ENCODE data around the gene LHFPL6. TPM values are rescaled to one million over a fixed set of nuclear protein-coding genes. Genes with fewer than 3 reads are reported as not detected.

LHFPL6 gene
- total RNA-seq, 2 experiments from 2014 or later = 0.14 TPM; not detected in 1

- Mint-ChIP-seq H3K4me3 (no peak overlapping the region), H3K36me3 (no peaks in the 10 kb centered on the region), H3K4me1 (no peaks in the 10 kb centered on the region), H3K9me3 (no peaks in the 10 kb centered on the region), H3K27ac (no peak overlapping the region), H3K27me3 (peaks cover 3% of the 10 kb centered on the region)
- POLR2A ChIA-PET = no interaction called here
- no peak for DNase-seq
- no peak for ATAC-seq (ENCODE audit: low read depth)
Observed at GRCh38 chr13:39377699-39378098, 225.3 kb downstream of the LHFPL6 start.

- H3K27ac Mint-ChIP-seq = no peak overlapping the region
- H3K4me1 Mint-ChIP-seq = no peaks in the 10 kb centered on the region
- no peak for ATAC-seq (ENCODE audit: low read depth)
- POLR2A ChIA-PET = no interaction called here
- no peak overlapping the region for H3K4me3 Mint-ChIP-seq
- DNase-seq = no peak
- H3K27me3 Mint-ChIP-seq = peaks cover 3% of the 10 kb centered on the region
- no peaks in the 10 kb centered on the region for H3K9me3 Mint-ChIP-seq
- H3K36me3 Mint-ChIP-seq = no peaks in the 10 kb centered on the region
Observed at GRCh38 chr13:39376076-39376475, 226.9 kb downstream of the LHFPL6 start.

GRCh38 chr13:39375601-39376000 is 227.4 kb downstream of the LHFPL6 start:
- no peaks in the 10 kb centered on the region for H3K36me3 Mint-ChIP-seq
- no peak for DNase-seq
- ATAC-seq (ENCODE audit: low read depth) = no peak
- POLR2A ChIA-PET = no interaction called here
- H3K4me3 Mint-ChIP-seq = no peak overlapping the region
- H3K4me1 Mint-ChIP-seq = no peaks in the 10 kb centered on the region
- no peak overlapping the region for H3K27ac Mint-ChIP-seq
- H3K9me3 Mint-ChIP-seq = no peaks in the 10 kb centered on the region
- H3K27me3 Mint-ChIP-seq = peaks cover 3% of the 10 kb centered on the region

- Mint-ChIP-seq H3K9me3 (no peaks in the 10 kb centered on the region), H3K4me1 (no peaks in the 10 kb centered on the region), H3K27ac (no peak overlapping the region), H3K27me3 (peaks cover 3% of the 10 kb centered on the region), H3K4me3 (no peak overlapping the region), H3K36me3 (no peaks in the 10 kb centered on the region)
- no peak for ATAC-seq (ENCODE audit: low read depth)
- DNase-seq = no peak
- POLR2A ChIA-PET = no interaction called here
Observed at GRCh38 chr13:39374741-39375189, 228.2 kb downstream of the LHFPL6 start.

- Mint-ChIP-seq H3K4me1 (no peaks in the 10 kb centered on the region), H3K4me3 (no peak overlapping the region), H3K27ac (no peak overlapping the region), H3K27me3 (peaks cover 3% of the 10 kb centered on the region), H3K36me3 (no peaks in the 10 kb centered on the region), H3K9me3 (no peaks in the 10 kb centered on the region)
- POLR2A ChIA-PET = no interaction called here
- ATAC-seq (ENCODE audit: low read depth) (no peak), DNase-seq (no peak)
Observed at GRCh38 chr13:39373145-39373544, 229.8 kb downstream of the LHFPL6 start.

- POLR2A ChIA-PET = no interaction called here
- no peak overlapping the region for H3K27ac Mint-ChIP-seq
- no peak overlapping the region for H3K4me3 Mint-ChIP-seq
- H3K36me3 Mint-ChIP-seq = no peaks in the 10 kb centered on the region
- no peaks in the 10 kb centered on the region for H3K9me3 Mint-ChIP-seq
- ATAC-seq (ENCODE audit: low read depth) (no peak), DNase-seq (no peak)
- no peaks in the 10 kb centered on the region for H3K4me1 Mint-ChIP-seq
- H3K27me3 Mint-ChIP-seq = no peaks in the 10 kb centered on the region
Observed at GRCh38 chr13:39371706-39372105, 231.3 kb downstream of the LHFPL6 start.

- POLR2A ChIA-PET = no interaction called here
- Mint-ChIP-seq H3K36me3 (no peaks in the 10 kb centered on the region), H3K27ac (no peak overlapping the region), H3K4me3 (no peak overlapping the region), H3K9me3 (no peaks in the 10 kb centered on the region), H3K4me1 (no peaks in the 10 kb centered on the region), H3K27me3 (no peaks in the 10 kb centered on the region)
- DNase-seq = no peak
- ATAC-seq (ENCODE audit: low read depth) = no peak
Observed at GRCh38 chr13:39370554-39370953, 232.4 kb downstream of the LHFPL6 start.

GRCh38 chr13:39370048-39370447 is 232.9 kb downstream of the LHFPL6 start:
- Mint-ChIP-seq H3K4me1 (no peaks in the 10 kb centered on the region), H3K27ac (no peak overlapping the region), H3K27me3 (no peaks in the 10 kb centered on the region), H3K4me3 (no peak overlapping the region), H3K9me3 (no peaks in the 10 kb centered on the region), H3K36me3 (no peaks in the 10 kb centered on the region)
- POLR2A ChIA-PET = no interaction called here
- DNase-seq (no peak), ATAC-seq (ENCODE audit: low read depth) (no peak)

GRCh38 chr13:39369161-39369890 is 233.7 kb downstream of the LHFPL6 start:
- no peak for DNase-seq
- ATAC-seq (ENCODE audit: low read depth) = no peak
- Mint-ChIP-seq H3K36me3 (no peaks in the 10 kb centered on the region), H3K27ac (no peak overlapping the region), H3K27me3 (no peaks in the 10 kb centered on the region), H3K4me3 (no peak overlapping the region), H3K4me1 (no peaks in the 10 kb centered on the region), H3K9me3 (no peaks in the 10 kb centered on the region)
- POLR2A ChIA-PET = no interaction called here

GRCh38 chr13:39365879-39366278 is 237.1 kb downstream of the LHFPL6 start:
- Mint-ChIP-seq H3K9me3 (no peaks in the 10 kb centered on the region), H3K27ac (no peak overlapping the region), H3K4me3 (no peak overlapping the region), H3K36me3 (no peaks in the 10 kb centered on the region), H3K4me1 (no peaks in the 10 kb centered on the region), H3K27me3 (no peaks in the 10 kb centered on the region)
- POLR2A ChIA-PET = no interaction called here
- no peak for DNase-seq
- ATAC-seq (ENCODE audit: low read depth) = no peak

GRCh38 chr13:39364947-39365468 is 238.0 kb downstream of the LHFPL6 start:
- H3K27ac Mint-ChIP-seq = no peak overlapping the region
- no peak for ATAC-seq (ENCODE audit: low read depth)
- POLR2A ChIA-PET = no interaction called here
- no peak overlapping the region for H3K4me3 Mint-ChIP-seq
- H3K9me3 Mint-ChIP-seq = no peaks in the 10 kb centered on the region
- no peaks in the 10 kb centered on the region for H3K27me3 Mint-ChIP-seq
- no peaks in the 10 kb centered on the region for H3K36me3 Mint-ChIP-seq
- no peaks in the 10 kb centered on the region for H3K4me1 Mint-ChIP-seq
- no peak for DNase-seq

- H3K4me1 Mint-ChIP-seq = no peaks in the 10 kb centered on the region
- H3K27me3 Mint-ChIP-seq = no peaks in the 10 kb centered on the region
- ATAC-seq (ENCODE audit: low read depth) (no peak), DNase-seq (no peak)
- POLR2A ChIA-PET = no interaction called here
- H3K9me3 Mint-ChIP-seq = no peaks in the 10 kb centered on the region
- no peak overlapping the region for H3K27ac Mint-ChIP-seq
- no peak overlapping the region for H3K4me3 Mint-ChIP-seq
- no peaks in the 10 kb centered on the region for H3K36me3 Mint-ChIP-seq
Observed at GRCh38 chr13:39363382-39363772, 239.6 kb downstream of the LHFPL6 start.

- Mint-ChIP-seq H3K27ac (no peak overlapping the region), H3K9me3 (no peaks in the 10 kb centered on the region), H3K27me3 (no peaks in the 10 kb centered on the region), H3K36me3 (no peaks in the 10 kb centered on the region), H3K4me3 (no peak overlapping the region), H3K4me1 (no peaks in the 10 kb centered on the region)
- ATAC-seq (ENCODE audit: low read depth) (no peak), DNase-seq (no peak)
- POLR2A ChIA-PET = no interaction called here
Observed at GRCh38 chr13:39362652-39363381, 240.2 kb downstream of the LHFPL6 start.

- Mint-ChIP-seq H3K36me3 (no peaks in the 10 kb centered on the region), H3K27ac (no peak overlapping the region), H3K9me3 (no peaks in the 10 kb centered on the region), H3K4me1 (no peaks in the 10 kb centered on the region), H3K27me3 (peaks cover 7% of the 10 kb centered on the region), H3K4me3 (no peak overlapping the region)
- ATAC-seq (ENCODE audit: low read depth) = no peak
- POLR2A ChIA-PET = no interaction called here
- no peak for DNase-seq
Observed at GRCh38 chr13:39353988-39354387, 249.0 kb downstream of the LHFPL6 start.
